Spleen (tissue), 11 donors: ENCODE results near the gene ASB13. TPM values are rescaled to one million over a fixed set of nuclear protein-coding genes. Genes with fewer than 3 reads are reported as not detected.
A peak's percentile ranks its signal among the peaks of the same experiment; 100 is the strongest.

ENCODE experiments used
- DNase-seq: peaks from one replicate; pipeline ENCODE4 v3.0.0-alpha.2; 2020
- H3K27ac ChIP-seq, 8 donors: fragments of 200-600 bp; sonication (generic) in 7 of 8; 1 replicate in 4 of 8; 2 replicates in 4 of 8; pipeline versions ENCODE4 v1.5.0 to v1.8.0; 2016 to 2021; ENCODE audit warnings: inconsistent platforms in 4 of 8, mild to moderate bottlenecking in 4 of 8, moderate library complexity in 1 of 8
- H3K27me3 ChIP-seq, 7 donors: fragments of 200-600 bp; sonication (generic) in 6 of 7; replicated peaks in 1 of 7; 1 replicate in 4 of 7; 2 replicates in 3 of 7; pipeline versions ENCODE4 v1.5.0 to v1.8.0; 2016 to 2021; ENCODE audit warnings: inconsistent platforms in 3 of 7, mild to moderate bottlenecking in 1 of 7
- H3K36me3 ChIP-seq, 6 donors: fragments of 200-600 bp; sonication (generic) in 5 of 6; 1 replicate in 4 of 6; 2 replicates in 2 of 6; pipeline versions ENCODE4 v1.5.0 to v1.8.0; 2016 to 2021; ENCODE audit warnings: inconsistent platforms in 2 of 6
- H3K4me1 ChIP-seq, 6 donors: fragments of 200-600 bp; sonication (generic) in 5 of 6; 1 replicate in 3 of 6; 2 replicates in 3 of 6; pipeline versions ENCODE4 v1.5.0 to v1.8.0; 2016 to 2021; ENCODE audit warnings: inconsistent platforms in 3 of 6
- H3K4me3 ChIP-seq, 8 donors: fragments of 200-600 bp; sonication (generic) in 7 of 8; 1 replicate in 4 of 8; 2 replicates in 4 of 8; pipeline versions ENCODE4 v1.5.0 to v1.8.0; 2016 to 2021; ENCODE audit warnings: inconsistent platforms in 4 of 8, mild to moderate bottlenecking in 4 of 8, moderate library complexity in 2 of 8
- H3K9me3 ChIP-seq, 8 donors: fragments of 200-600 bp; sonication (generic) in 7 of 8; 1 replicate in 4 of 8; 2 replicates in 4 of 8; pipeline versions ENCODE4 v1.5.0 to v1.8.0; 2016 to 2021; ENCODE audit warnings: inconsistent platforms in 4 of 8
- POLR2A ChIP-seq, 3 donors: fragments of 450-650 bp; IDR thresholded peaks; one replicate each; pipeline ENCODE4 v1.5.1; 2017; ENCODE audit warnings: antibody characterized with exemption in 3 of 3, mild to moderate bottlenecking in 1 of 3
- POLR2AphosphoS5 ChIP-seq, 3 donors: sonication (generic); formaldehyde crosslinking; IDR thresholded peaks; one replicate each; pipeline ENCODE4 v1.5.1; 2017; ENCODE audit warnings: antibody characterized with exemption in 3 of 3
- WGBS, 5 donors: extraction: QIAGEN DNeasy Blood & Tissue Kit in 3 of 5; methylation state at CpG; one replicate each; pipeline versions ENCODE4 v1.1.5 to v1.1.7; 2013 to 2018; 5-methylcytosine and 5-hydroxymethylcytosine counted together
- intact Hi-C: fragments of 100-400 bp; cut with DNase I; formaldehyde crosslinking; loops from one replicate; pipeline ENCODE4 v1.15.0; 2023; ENCODE audit warnings: low total_unique reads
- polyA plus RNA-seq, 3 donors: library from polyadenylated mRNA; stranded (reverse); fragments of 200-250 nt; gene quantifications; one replicate each; pipeline ENCODE4 v1.2.1, GENCODE V29; 2013
- total RNA-seq, 7 donors: library from RNA; depleted of rRNA in 3 of 7; stranded (reverse); fragments of >200 nt in 3 of 7; fragmentation: NEBNext Ultra II Directional in 4 of 7; extraction: Animal tissue kit (Norgen Biotek cat#: 25700) in 4 of 7; gene quantifications; one replicate each; pipeline versions ENCODE4 v1.1.0 to v1.2.1, GENCODE V29; 2016 to 2021
- TF ChIP-seq, protein P1 (sequence below), 11 experiments: fragments of 200-600 bp in 7 of 11; fragments of 450-650 bp in 4 of 11; sonication (generic) in 4 of 11; IDR thresholded peaks in 8 of 11; conservative IDR thresholded peaks in 3 of 11; 1 replicate in 7 of 11; 2 replicates in 4 of 11; pipeline versions ENCODE4 v1.4.0 to v1.8.0; 2016 to 2021; ENCODE audit warnings: antibody characterized with exemption in 11 of 11, inconsistent platforms in 4 of 11, mild to moderate bottlenecking in 1 of 11
- donor health status: healthy with polysubstance abuse.
- donor health status: DM: no; HTN: no; CAD: no; lungs with moderate emphysema.
- donor health status: DM: no; HTN: no; CAD: no.
- donor health status: Bipolar disorder and iron deficiency.
- donor health status: healthy.
- donor health status: DM: no; HTN: no; CAD: no.
- donor health status: DM: yes; HTN: yes; CAD: no.

The ASB13 gene
- total and polyA plus RNA-seq, 10 donors: 17.0 to 29.6 (median 21.8) TPM

DNA sequence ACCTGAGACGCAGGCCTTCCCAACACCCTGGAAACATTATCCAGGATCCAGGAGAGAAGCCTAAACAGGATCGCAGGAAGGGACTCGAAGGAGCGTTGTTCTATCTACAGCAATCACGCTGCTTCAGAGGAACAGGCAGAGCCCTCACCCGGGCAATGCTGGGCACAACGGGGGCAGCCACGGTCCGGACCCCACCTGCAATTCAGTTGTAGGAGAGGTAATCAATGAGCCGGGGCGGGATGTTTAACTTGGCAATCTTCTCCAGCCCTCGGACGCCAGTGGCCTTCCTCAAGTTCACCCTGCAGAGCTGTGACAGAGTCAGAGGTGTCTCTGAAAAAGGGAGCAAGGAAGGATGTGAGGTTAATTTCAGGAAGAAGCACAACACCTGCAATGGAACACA, 25.9 kb downstream of the ASB13 start:
- TF ChIP-seq, protein P1, sequence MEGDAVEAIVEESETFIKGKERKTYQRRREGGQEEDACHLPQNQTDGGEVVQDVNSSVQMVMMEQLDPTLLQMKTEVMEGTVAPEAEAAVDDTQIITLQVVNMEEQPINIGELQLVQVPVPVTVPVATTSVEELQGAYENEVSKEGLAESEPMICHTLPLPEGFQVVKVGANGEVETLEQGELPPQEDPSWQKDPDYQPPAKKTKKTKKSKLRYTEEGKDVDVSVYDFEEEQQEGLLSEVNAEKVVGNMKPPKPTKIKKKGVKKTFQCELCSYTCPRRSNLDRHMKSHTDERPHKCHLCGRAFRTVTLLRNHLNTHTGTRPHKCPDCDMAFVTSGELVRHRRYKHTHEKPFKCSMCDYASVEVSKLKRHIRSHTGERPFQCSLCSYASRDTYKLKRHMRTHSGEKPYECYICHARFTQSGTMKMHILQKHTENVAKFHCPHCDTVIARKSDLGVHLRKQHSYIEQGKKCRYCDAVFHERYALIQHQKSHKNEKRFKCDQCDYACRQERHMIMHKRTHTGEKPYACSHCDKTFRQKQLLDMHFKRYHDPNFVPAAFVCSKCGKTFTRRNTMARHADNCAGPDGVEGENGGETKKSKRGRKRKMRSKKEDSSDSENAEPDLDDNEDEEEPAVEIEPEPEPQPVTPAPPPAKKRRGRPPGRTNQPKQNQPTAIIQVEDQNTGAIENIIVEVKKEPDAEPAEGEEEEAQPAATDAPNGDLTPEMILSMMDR (IDR thresholded peaks at IDR 0.05 in 8 of 11, conservative IDR thresholded peaks at IDR 0.05 in 3 of 11): no peak
- TF ChIP-seq POLR2AphosphoS5 (IDR thresholded peaks at IDR 0.05) (no peak), POLR2A (IDR thresholded peaks at IDR 0.05) (no peak)
- 93 to 97% (median 95%) methylated on average over 13 of the region's 13 CpGs for WGBS, 5 donors
- Histone ChIP-seq H3K27me3 (no peaks in the 10 kb centered on the region), H3K4me1 (peaks cover 0 to 25% (median 12%) of the 10 kb centered on the region in 6 donors), H3K36me3 (peaks cover 0 to 60% (median 29%) of the 10 kb centered on the region in 6 donors), H3K27ac (no peak overlapping the region), H3K4me3 (no peak overlapping the region), H3K9me3 (no peaks in the 10 kb centered on the region)
- intact Hi-C loops: no loop called here
- DNase-seq: no peak

DNA sequence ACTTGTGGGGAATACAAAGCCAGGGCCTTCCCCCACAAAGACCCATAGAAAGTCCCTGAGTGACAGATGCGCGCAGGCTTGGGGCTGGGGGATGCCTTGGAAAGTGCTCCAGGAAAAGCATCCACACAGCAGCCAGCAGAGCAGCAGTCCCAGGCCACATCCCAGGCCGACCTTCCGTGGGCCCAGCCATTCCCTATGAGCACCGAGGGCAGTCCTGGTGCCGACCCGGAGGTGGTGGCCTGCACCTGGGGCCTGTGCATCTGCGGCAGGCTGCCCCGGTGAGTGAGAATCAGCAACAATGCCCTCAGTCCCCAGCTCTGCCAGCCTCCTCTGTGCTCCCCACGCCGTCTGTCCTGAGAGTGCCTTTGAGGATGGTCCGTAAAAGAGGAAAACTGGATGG, 26.4 kb downstream of the ASB13 start:
- peaks cover 0 to 60% (median 29%) of the 10 kb centered on the region in 6 donors for H3K36me3 ChIP-seq
- no peak for DNase-seq

DNA sequence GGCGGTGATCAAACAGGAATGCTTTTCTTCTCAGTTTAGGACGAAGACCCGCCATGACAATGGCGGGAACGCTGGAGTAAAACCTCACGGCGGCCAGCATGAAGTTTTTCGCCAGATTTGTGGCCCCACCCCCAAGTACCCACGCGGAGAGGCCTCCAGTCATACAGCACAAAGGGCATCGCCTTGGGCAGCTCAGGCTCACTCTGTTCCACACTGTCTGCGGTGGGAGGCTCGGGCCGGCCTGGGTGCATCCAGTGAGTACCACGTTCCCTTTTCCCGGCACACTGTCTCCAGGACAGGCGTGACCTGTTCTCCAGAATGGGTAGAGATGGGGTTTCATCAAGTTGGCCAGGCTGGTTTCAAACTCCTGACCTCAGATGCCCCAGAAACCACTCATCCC, 27.3 kb downstream of the ASB13 start:
- Histone ChIP-seq H3K9me3 (no peaks in the 10 kb centered on the region), H3K36me3 (peaks cover 0 to 52% (median 29%) of the 10 kb centered on the region in 6 donors), H3K4me3 (no peak overlapping the region), H3K27ac (no peak overlapping the region), H3K4me1 (peaks cover 0 to 13% (median 5%) of the 10 kb centered on the region in 6 donors), H3K27me3 (no peaks in the 10 kb centered on the region)
- DNase-seq: peak; percentile 48
- WGBS, 5 donors: 95 to 98% (median 97%) methylated on average over 17 of the region's 17 CpGs
- TF ChIP-seq, protein P1 (IDR thresholded peaks at IDR 0.05 in 8 of 11, conservative IDR thresholded peaks at IDR 0.05 in 3 of 11): no peak
- no peak for TF ChIP-seq POLR2AphosphoS5 (IDR thresholded peaks at IDR 0.05)
- TF ChIP-seq POLR2A (IDR thresholded peaks at IDR 0.05): no peak
- intact Hi-C loops: no loop called here

More for the DNA sequence above, 26.4 kb downstream of the ASB13 start:
- no peaks in the 10 kb centered on the region for H3K9me3 ChIP-seq
- no peak overlapping the region for H3K4me3 ChIP-seq
- peak in 1 of 3 donors; percentile 32 for TF ChIP-seq POLR2AphosphoS5 (IDR thresholded peaks at IDR 0.05)
- no peak for TF ChIP-seq POLR2A (IDR thresholded peaks at IDR 0.05)
- WGBS, 5 donors: 88 to 100% (median 94%) methylated on average over 3 to 12 of the region's 12 CpGs
- no peaks in the 10 kb centered on the region for H3K27me3 ChIP-seq
- intact Hi-C loops: no loop called here
- H3K27ac ChIP-seq: no peak overlapping the region
- H3K4me1 ChIP-seq: peaks cover 0 to 20% (median 8%) of the 10 kb centered on the region in 6 donors

DNA sequence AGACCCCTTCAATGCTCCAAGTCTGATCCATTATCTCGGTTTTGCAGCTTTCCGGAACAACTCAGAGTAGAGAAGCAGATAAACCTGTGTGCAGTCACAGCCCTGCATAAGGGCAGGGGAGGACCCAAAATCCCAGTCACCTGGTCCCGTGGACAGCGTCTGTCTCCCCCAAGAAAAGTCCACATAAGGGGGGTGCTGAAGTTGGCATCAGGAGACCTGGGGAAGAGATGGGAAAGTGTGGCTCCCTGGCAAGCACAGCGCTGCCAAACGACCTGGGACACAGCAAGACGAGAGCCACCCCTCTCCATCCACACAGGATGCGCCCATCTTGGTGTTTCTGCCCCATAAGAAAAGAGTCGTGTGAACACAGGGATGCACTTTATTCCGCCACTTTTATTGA, 27.9 kb downstream of the ASB13 start:
- H3K36me3 ChIP-seq: peaks cover 0 to 47% (median 29%) of the 10 kb centered on the region in 6 donors
- DNase-seq: peak; percentile 44
- H3K9me3 ChIP-seq: no peaks in the 10 kb centered on the region
- no peak overlapping the region for H3K27ac ChIP-seq
- H3K4me1 ChIP-seq: peaks cover 0 to 8% (median 2%) of the 10 kb centered on the region in 6 donors
- TF ChIP-seq, protein P1 (IDR thresholded peaks at IDR 0.05 in 8 of 11, conservative IDR thresholded peaks at IDR 0.05 in 3 of 11): no peak
- no peak for TF ChIP-seq POLR2AphosphoS5 (IDR thresholded peaks at IDR 0.05)
- no peak for TF ChIP-seq POLR2A (IDR thresholded peaks at IDR 0.05)
- intact Hi-C loops: no loop called here
- no peak overlapping the region for H3K4me3 ChIP-seq
- no peaks in the 10 kb centered on the region for H3K27me3 ChIP-seq
- WGBS, 5 donors: 87 to 93% (median 92%) methylated on average over 8 to 10 of the region's 10 CpGs
